GM12878 (cell line): ENCODE data around the gene TMEM256. TPM values are rescaled to one million over a fixed set of nuclear protein-coding genes. Genes with fewer than 3 reads are reported as not detected.

Experiments used
- CHD1 ChIP-seq: IDR thresholded peaks from 2 replicates; pipeline ENCODE4 v1.6.1; 2012; ENCODE audit warnings: low read depth, low read length, improper control_type of control experiment
- CHD4 ChIP-seq: fragments of 200-600 bp; sonication (generic); IDR thresholded peaks from 2 replicates; pipeline ENCODE4 v1.6.1; 2016; ENCODE audit warnings: mild to moderate bottlenecking
- CREB1 ChIP-seq: IDR thresholded peaks from 2 replicates; pipeline ENCODE4 v1.6.1; 2012; ENCODE audit warnings: low read depth, mild to moderate bottlenecking, inconsistent platforms
- CUX1 ChIP-seq: IDR thresholded peaks from 2 replicates; pipeline ENCODE4 v1.6.1; 2012; ENCODE audit warnings: improper control_type of control experiment, low read depth, low read length; ENCODE audit not compliant: insufficient replicate concordance
- HSF1 ChIP-seq: fragments of 150-350 bp; IDR thresholded peaks from 2 replicates; pipeline ENCODE4 v1.6.1; 2014; ENCODE audit warnings: mild to moderate bottlenecking, low read depth, low read length
- PAX8 ChIP-seq: fragments of 450-650 bp; IDR thresholded peaks from 2 replicates; pipeline ENCODE4 v1.6.1; 2017; ENCODE audit warnings: mild to moderate bottlenecking, moderate library complexity
- SMAD5 ChIP-seq: IDR thresholded peaks from 2 replicates; pipeline ENCODE4 v1.6.1; 2016; ENCODE audit warnings: antibody characterized with exemption, low read depth
- YBX1 ChIP-seq: fragments of 450-650 bp; IDR thresholded peaks from 2 replicates; pipeline ENCODE4 v1.6.1; 2016; ENCODE audit warnings: antibody characterized with exemption
- ZNF24 ChIP-seq: fragments of 450-650 bp; IDR thresholded peaks from 2 replicates; pipeline ENCODE4 v1.6.1; 2017; ENCODE audit warnings: antibody characterized with exemption, mild to moderate bottlenecking
- polyA plus RNA-seq, 11 experiments: library from polyadenylated mRNA; depleted of rRNA in 4 of 11; unstranded in 6 of 11; stranded (reverse) in 5 of 11; fragments of >200 nt; fragmentation: Nextera tagmentation in 4 of 11; fragmentation: Illumina TruSeq in 1 of 11; extraction: Ambion mirVana in 4 of 11; extraction: Trizol in 1 of 11; gene quantifications; 1 replicate in 1 of 11; 2 replicates in 10 of 11; pipeline versions ENCODE4 v1.2.1 to v1.2.3, GENCODE V29; 2011 to 2016; ENCODE audit warnings: inconsistent platforms in 2 of 11, missing spikeins in 2 of 11, low read depth in 1 of 11
- total RNA-seq, 4 experiments: library from RNA; depleted of rRNA in 3 of 4; stranded (reverse); fragments of >200 nt in 3 of 4; fragmentation: Illumina TruSeq in 1 of 4; extraction: Trizol in 1 of 4; gene quantifications; 2 replicates each; pipeline versions ENCODE4 v1.2.1 to v1.2.3, GENCODE V29; 2013 to 2021

TMEM256 gene
- total and polyA plus RNA-seq, 10 of the 15 experiments (the other 5 are each of a cell fraction or from before 2014, with no cell fraction given) = 57.3 to 342 (median 95.7) TPM

GRCh38 chr17:7440113-7440833, 36.4 kb upstream of the TMEM256 start (continued):
- no peak for TF ChIP-seq YBX1
- no peak for TF ChIP-seq CHD4
- TF ChIP-seq PAX8 = no peak
- no peak for TF ChIP-seq ZNF24
- no peak for TF ChIP-seq SMAD5
- TF ChIP-seq HSF1 = no peak
- TF ChIP-seq CREB1 = 0 out of 2 replicates have a peak, but pooled peaks have one; percentile 7
- no peak for TF ChIP-seq CUX1
- TF ChIP-seq CHD1 = peak; percentile 88; the same call in 1 of the 2 replicates
- TF ChIP-seq, all 136 proteins: peak for 25
